ENCODE data around the gene DDAH1. TPM values are rescaled to one million over a fixed set of nuclear protein-coding genes. Genes with fewer than 3 reads are reported as not detected.

The DDAH1 gene
- total RNA-seq, 4 donors from 2014 or later, result 12.9 to 28.9 (median 18.2) TPM

DNA sequence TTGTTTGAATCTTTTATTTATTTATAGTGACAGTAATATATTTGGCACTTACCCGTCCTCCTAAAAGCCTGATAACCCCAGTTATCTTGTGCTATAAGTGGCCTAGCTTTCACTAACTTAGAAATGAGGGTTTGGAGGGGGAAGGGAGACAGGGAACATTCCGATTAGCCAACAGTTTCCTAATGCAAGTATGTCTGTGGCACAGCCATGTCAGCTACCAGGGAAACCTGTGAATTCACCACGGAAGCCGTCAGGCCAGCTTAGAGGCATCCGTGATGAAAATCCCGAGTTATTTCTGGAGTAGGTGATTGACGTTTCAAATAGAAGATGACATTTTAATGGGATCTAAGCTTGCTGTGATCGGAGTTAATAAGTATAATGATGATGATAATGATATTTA is 149.2 kb downstream of the DDAH1 start:
- Histone ChIP-seq H3K36me3 (no peaks in the 10 kb centered on the region), H3K4me1 (no peaks in the 10 kb centered on the region), H3K27me3 (no peaks in the 10 kb centered on the region), H3K4me3 (no peak overlapping the region), H3K9me3 (no peaks in the 10 kb centered on the region), H3K27ac (no peak overlapping the region)
- intact Hi-C loops (cut with DNase I; ENCODE audit: low total_unique reads), result no loop called here
- TF ChIP-seq, protein P1, sequence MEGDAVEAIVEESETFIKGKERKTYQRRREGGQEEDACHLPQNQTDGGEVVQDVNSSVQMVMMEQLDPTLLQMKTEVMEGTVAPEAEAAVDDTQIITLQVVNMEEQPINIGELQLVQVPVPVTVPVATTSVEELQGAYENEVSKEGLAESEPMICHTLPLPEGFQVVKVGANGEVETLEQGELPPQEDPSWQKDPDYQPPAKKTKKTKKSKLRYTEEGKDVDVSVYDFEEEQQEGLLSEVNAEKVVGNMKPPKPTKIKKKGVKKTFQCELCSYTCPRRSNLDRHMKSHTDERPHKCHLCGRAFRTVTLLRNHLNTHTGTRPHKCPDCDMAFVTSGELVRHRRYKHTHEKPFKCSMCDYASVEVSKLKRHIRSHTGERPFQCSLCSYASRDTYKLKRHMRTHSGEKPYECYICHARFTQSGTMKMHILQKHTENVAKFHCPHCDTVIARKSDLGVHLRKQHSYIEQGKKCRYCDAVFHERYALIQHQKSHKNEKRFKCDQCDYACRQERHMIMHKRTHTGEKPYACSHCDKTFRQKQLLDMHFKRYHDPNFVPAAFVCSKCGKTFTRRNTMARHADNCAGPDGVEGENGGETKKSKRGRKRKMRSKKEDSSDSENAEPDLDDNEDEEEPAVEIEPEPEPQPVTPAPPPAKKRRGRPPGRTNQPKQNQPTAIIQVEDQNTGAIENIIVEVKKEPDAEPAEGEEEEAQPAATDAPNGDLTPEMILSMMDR (IDR thresholded peaks at IDR 0.05), result no peak
- TF ChIP-seq POLR2A (IDR thresholded peaks at IDR 0.05), result no peak
- DNase-seq, result no peak

- Histone ChIP-seq H3K36me3 (no peaks in the 10 kb centered on the region), H3K27ac (peak overlapping the region; percentile 42 to 68), H3K9me3 (no peaks in the 10 kb centered on the region), H3K4me1 (no peaks in the 10 kb centered on the region), H3K4me3 (no peak overlapping the region), H3K27me3 (no peaks in the 10 kb centered on the region)
- no peak for DNase-seq
- TF ChIP-seq, protein P1 (IDR thresholded peaks at IDR 0.05), result no peak
- TF ChIP-seq POLR2A (IDR thresholded peaks at IDR 0.05), result no peak
- intact Hi-C loops (cut with DNase I; ENCODE audit: low total_unique reads), result no loop called here
Observed at GRCh38 chr1:85314726-85315125, 150.2 kb downstream of the DDAH1 start.

- DNase-seq, result no peak
- H3K27me3 ChIP-seq, result no peaks in the 10 kb centered on the region
- no peak for TF ChIP-seq POLR2A (IDR thresholded peaks at IDR 0.05)
- TF ChIP-seq, protein P1 (IDR thresholded peaks at IDR 0.05), result no peak
- no peaks in the 10 kb centered on the region for H3K4me1 ChIP-seq
- intact Hi-C loops (cut with DNase I; ENCODE audit: low total_unique reads), result no loop called here
- H3K36me3 ChIP-seq, result no peaks in the 10 kb centered on the region
- H3K27ac ChIP-seq, result peak overlapping the region; percentile 42 to 68
- no peak overlapping the region for H3K4me3 ChIP-seq
- no peaks in the 10 kb centered on the region for H3K9me3 ChIP-seq
Observed at GRCh38 chr1:85313888-85314696, 150.9 kb downstream of the DDAH1 start.

GRCh38 chr1:85311818-85312217 is 153.1 kb downstream of the DDAH1 start:
- intact Hi-C loops (cut with DNase I; ENCODE audit: low total_unique reads), result no loop called here
- no peak overlapping the region for H3K27ac ChIP-seq

DNA sequence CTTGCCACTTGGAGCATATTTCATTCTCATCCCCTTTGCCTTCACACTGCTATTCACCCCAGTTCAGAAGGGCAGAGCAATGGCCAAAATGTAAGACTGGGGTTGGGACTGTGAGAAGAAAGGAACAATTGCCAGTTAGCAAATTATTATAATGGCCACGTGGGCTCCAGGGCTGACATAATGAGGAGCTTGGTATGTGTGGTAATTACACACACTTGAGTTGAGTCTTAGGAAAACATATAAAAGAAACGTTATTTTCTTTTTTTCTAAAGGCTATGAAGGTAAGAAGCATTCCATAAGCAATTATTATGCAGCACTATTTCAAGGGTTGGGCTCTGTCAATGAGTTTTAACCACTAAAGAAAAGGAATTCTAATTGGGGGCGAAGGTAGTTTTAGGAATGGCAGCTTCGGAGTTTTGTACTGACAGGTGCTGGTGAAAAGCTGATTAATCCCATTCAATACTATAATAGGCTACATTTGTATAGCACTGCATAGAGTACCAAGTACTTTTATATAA is 156.1 kb downstream of the DDAH1 start:
- Histone ChIP-seq H3K9me3 (no peaks in the 10 kb centered on the region), H3K4me1 (no peaks in the 10 kb centered on the region), H3K4me3 (no peak overlapping the region), H3K27ac (no peak overlapping the region), H3K36me3 (no peaks in the 10 kb centered on the region), H3K27me3 (no peaks in the 10 kb centered on the region)
- intact Hi-C loops (cut with DNase I; ENCODE audit: low total_unique reads), result loop anchor here (10.0 kb wide), 1 partner anchor 386 kb away; no protein-coding TSS in a partner anchor
- no peak for TF ChIP-seq POLR2A (IDR thresholded peaks at IDR 0.05)
- TF ChIP-seq, protein P1 (IDR thresholded peaks at IDR 0.05), result peak in 1 of 4 experiments; percentile 7
- DNase-seq, result no peak

More at GRCh38 chr1:85311818-85312217, 153.1 kb downstream of the DDAH1 start:
- H3K9me3 ChIP-seq, result no peaks in the 10 kb centered on the region
- H3K4me1 ChIP-seq, result no peaks in the 10 kb centered on the region
- no peaks in the 10 kb centered on the region for H3K36me3 ChIP-seq
- H3K27me3 ChIP-seq, result no peaks in the 10 kb centered on the region
- no peak overlapping the region for H3K4me3 ChIP-seq
- TF ChIP-seq, protein P1 (IDR thresholded peaks at IDR 0.05), result no peak
- no peak for TF ChIP-seq POLR2A (IDR thresholded peaks at IDR 0.05)
- DNase-seq, result no peak

All from uterus (tissue), 4 donors.